Activated CD8-positive, alpha-beta memory T cell treated with anti-CD3 and anti-CD28 coated beads, Interleukin-2, amount 10 ng/mL, durations not matched to agents 7 days and 5 days (primary cell): ENCODE results near the gene GRIA1. TPM values are rescaled to one million over a fixed set of nuclear protein-coding genes. Genes with fewer than 3 reads are reported as not detected.

Experiments
- ATAC-seq: fragments of 150-1000 bp; cut with Tn5 transposase; one replicate; pipeline ENCODE4 v1.10.0; 2021; ENCODE audit warnings: moderate library complexity
- CTCF ChIA-PET: fragments of 350-600 bp; sonication (Branson Sonifier 250); formaldehyde crosslinking; loops from one replicate; lab custom pipeline; 2021; ENCODE audit warnings: antibody characterized with exemption; lab: Charles Lee
- DNase-seq: peaks from one replicate; pipeline ENCODE4 v3.0.0-alpha.2; 2020
- H3K27ac Mint-ChIP-seq: one replicate; pipeline ENCODE4 v1.8.0; 2021; ENCODE audit warnings: mild to moderate bottlenecking, mixed read lengths
- H3K27me3 Mint-ChIP-seq: one replicate; pipeline ENCODE4 v1.8.0; 2021; ENCODE audit warnings: mixed read lengths
- H3K36me3 Mint-ChIP-seq: one replicate; pipeline ENCODE4 v1.8.0; 2021; ENCODE audit warnings: mild to moderate bottlenecking, mixed read lengths
- H3K4me1 Mint-ChIP-seq: one replicate; pipeline ENCODE4 v1.8.0; 2021; ENCODE audit warnings: mixed read lengths
- H3K4me3 Mint-ChIP-seq: one replicate; pipeline ENCODE4 v1.8.0; 2021; ENCODE audit warnings: mild to moderate bottlenecking, moderate library complexity, mixed read lengths
- H3K9me3 Mint-ChIP-seq: one replicate; pipeline ENCODE4 v1.8.0; 2022; ENCODE audit warnings: low read depth, mixed read lengths
- total RNA-seq, 2 experiments: library from RNA; stranded (reverse); gene quantifications; one replicate each; pipeline ENCODE4 v1.2.3, GENCODE V29; 2021

The GRIA1 gene
- total RNA-seq, 2 experiments from 2014 or later = not detected

DNA sequence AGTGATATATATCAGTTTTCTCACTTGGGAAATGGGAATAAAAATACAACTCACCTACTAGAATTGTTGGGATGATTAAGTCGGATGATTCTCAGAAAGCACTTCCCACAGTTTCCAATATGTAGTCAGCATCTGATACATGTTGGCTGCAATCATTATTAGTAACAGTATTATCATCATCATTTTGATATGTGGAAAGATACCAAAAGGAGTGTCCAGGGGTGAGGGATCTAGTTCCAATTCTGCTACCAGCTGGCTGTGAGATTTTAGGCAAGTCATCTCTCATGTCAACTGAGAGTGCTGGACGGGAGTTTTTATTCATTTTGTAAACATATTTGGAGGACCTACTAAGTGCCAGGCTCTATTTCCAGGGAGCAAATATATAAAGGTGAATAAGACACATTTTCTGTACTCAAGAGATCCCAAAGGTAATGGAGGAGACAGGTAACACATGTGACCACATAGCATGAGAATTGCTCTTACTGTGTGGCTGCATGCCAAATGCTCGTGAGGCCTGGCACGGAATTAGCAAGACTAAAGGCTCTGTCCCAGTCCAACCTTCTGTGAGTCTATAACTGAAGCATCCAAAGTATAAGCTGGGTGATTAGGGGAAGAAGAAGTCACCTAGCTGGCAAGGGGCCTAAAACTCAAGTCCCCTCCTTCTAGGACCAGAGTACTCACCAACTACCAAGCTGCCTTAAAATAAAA is 83.0 kb downstream of the GRIA1 start:
- Mint-ChIP-seq H3K36me3 (no peaks in the 10 kb centered on the region), H3K9me3 (no peaks in the 10 kb centered on the region), H3K27ac (no peak overlapping the region), H3K27me3 (no peaks in the 10 kb centered on the region), H3K4me3 (no peak overlapping the region), H3K4me1 (no peaks in the 10 kb centered on the region)
- no peak for DNase-seq
- CTCF ChIA-PET = no interaction called here
- ATAC-seq = no peak

DNA sequence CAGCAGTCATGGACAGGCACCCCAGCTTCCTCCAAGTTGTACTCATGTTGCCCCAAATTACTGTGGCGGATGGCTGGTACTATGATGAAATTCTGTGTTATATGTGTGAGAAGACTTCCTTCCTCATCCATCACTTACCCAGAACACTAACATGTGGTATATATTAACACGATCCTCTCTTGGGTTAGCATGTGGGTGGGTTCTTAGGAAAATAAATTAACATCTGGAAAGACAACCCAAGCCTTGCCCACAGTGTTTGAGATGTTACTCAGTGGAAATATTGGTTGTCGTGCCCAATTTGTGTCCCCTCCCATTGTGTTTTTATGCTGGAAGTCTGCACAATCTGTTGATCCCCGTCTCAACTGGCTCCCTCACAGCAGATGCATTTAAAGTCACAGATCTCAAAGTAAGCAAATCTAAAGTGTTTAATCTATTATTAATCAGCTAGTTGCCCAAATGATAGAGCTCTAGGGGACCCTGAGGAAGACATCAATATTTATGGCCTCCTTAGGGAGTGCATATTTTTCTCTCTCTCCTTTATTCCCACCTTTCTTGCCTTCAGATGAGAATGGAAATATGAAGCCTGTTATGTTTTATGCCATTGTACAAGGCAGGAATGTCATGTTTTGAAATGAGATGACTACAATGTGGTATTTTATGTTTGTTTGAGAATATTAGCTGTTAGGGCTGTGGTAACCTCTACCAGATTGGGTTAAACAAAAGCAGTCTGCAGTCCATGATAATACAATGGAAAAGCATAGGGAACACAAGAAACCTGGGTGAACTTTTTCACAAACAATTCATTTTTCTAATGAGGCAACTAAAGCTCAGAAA is 93.9 kb downstream of the GRIA1 start:
- Mint-ChIP-seq H3K4me1 (no peaks in the 10 kb centered on the region), H3K9me3 (no peaks in the 10 kb centered on the region), H3K4me3 (no peak overlapping the region), H3K27ac (no peak overlapping the region), H3K27me3 (no peaks in the 10 kb centered on the region), H3K36me3 (no peaks in the 10 kb centered on the region)
- CTCF ChIA-PET = interaction anchor here (0.9 kb wide), 1 partner anchor 10 kb away, joined by 3 read pairs; no protein-coding TSS in a partner anchor
- DNase-seq (no peak), ATAC-seq (no peak)

DNA sequence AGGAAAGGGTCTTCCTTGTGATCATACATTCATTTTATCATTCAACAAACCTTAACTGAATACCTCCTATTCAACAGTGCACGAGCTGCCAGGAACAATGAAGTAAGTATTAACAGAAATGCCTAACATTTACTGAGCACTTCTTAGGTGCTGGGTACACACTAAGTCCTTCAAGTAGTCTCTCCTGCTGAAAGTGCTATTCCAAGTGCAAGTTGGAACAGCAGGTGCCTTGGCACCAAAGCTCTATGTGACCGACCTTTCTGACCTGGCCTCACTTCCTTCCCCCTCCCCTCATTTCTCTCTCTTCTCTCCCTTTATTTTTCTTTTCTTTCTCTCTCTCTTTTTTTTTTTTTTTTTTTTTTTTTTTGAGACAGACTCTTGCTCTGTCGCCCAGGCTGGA is 94.5 kb downstream of the GRIA1 start:
- DNase-seq (no peak), ATAC-seq (no peak)
- Mint-ChIP-seq H3K27ac (no peak overlapping the region), H3K36me3 (no peaks in the 10 kb centered on the region), H3K4me1 (no peaks in the 10 kb centered on the region), H3K4me3 (no peak overlapping the region), H3K9me3 (no peaks in the 10 kb centered on the region), H3K27me3 (no peaks in the 10 kb centered on the region)
- CTCF ChIA-PET = interaction anchor here (0.9 kb wide), 1 partner anchor 11 kb away, joined by 3 read pairs; no protein-coding TSS in a partner anchor

DNA sequence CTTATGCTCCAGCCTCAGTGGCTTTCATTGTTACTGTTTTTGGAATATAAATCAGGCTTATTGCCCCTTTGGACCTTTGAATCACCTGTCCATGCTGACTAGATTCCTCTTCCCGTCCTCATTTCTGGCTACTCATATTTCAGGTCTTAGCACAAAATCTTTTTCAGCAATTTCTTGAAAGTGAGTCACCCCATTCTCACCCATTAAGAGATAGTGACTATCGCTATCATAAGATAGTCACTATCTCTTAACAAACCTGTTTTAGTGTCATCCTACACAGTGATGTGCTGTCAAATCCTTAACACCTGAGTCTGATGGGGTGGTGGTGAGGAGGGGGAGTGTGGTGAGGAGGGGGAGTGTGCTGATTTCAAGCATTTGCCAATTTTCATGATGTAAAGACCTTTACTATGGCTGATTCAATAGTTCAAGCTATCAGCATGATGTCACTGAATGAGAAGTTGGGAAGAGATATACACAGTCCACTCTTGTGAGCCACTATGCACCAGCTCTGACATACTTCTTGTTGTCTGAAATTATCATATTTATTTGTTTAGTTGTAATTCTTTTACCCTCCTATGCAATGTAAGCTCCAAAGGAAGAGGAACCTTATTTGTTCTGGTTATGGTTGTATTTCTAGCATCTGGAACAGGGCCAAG is 95.3 kb downstream of the GRIA1 start:
- no peaks in the 10 kb centered on the region for H3K36me3 Mint-ChIP-seq
- no peak overlapping the region for H3K27ac Mint-ChIP-seq
- no peaks in the 10 kb centered on the region for H3K9me3 Mint-ChIP-seq
- no peaks in the 10 kb centered on the region for H3K27me3 Mint-ChIP-seq
- H3K4me1 Mint-ChIP-seq = no peaks in the 10 kb centered on the region
- ATAC-seq = no peak
- H3K4me3 Mint-ChIP-seq = no peak overlapping the region
- DNase-seq = no peak
- CTCF ChIA-PET = interaction anchor here (0.9 kb wide), 1 partner anchor 11 kb away, joined by 3 read pairs; no protein-coding TSS in a partner anchor

DNA sequence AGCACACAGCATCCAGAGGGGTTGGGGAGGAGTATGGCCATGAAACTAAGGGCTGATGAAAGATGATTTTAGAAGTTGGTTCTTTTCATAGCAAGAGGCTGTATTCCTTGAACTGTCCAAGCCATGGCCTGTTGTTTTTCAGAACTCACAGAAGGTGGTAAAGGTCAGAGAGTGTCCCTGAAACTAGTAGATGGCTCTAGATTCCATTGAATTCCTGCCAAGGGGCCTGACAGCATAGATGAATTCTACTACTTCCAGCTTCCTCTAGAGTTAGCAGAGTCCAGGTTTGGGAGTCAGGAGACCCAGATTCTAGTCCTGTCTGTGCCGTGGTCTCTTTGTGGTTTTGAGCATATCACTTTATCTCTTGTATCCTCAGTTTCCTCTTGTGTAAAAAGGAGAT is 101.6 kb downstream of the GRIA1 start:
- Mint-ChIP-seq H3K9me3 (peaks cover 2% of the 10 kb centered on the region), H3K4me1 (no peaks in the 10 kb centered on the region), H3K27ac (no peak overlapping the region), H3K36me3 (no peaks in the 10 kb centered on the region), H3K4me3 (no peak overlapping the region), H3K27me3 (no peaks in the 10 kb centered on the region)
- DNase-seq = no peak
- no peak for ATAC-seq
- CTCF ChIA-PET = interaction anchor here (0.9 kb wide), 1 partner anchor 1040 kb away, joined by 3 read pairs; no protein-coding TSS in a partner anchor

DNA sequence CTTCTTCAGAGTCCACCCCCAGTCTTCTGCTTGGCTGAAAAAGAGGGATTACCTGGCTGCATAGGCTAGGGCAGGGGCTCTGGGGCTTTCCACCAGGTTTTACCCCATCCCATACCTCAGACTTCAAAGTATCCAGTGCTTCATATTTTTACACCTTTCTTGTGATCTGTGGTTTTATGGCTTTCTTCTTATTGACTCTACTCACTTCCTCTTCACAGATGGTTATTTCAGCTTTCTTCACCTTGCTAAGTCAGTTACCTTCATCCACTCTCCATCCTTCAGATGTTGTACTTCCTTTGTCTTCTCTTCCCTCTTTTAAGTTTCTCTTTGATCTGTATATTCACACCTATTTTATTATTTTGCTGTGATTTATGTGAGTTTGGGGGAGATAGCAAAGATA is 104.3 kb downstream of the GRIA1 start:
- Mint-ChIP-seq H3K36me3 (no peaks in the 10 kb centered on the region), H3K4me1 (no peaks in the 10 kb centered on the region), H3K27ac (no peak overlapping the region), H3K4me3 (no peak overlapping the region), H3K9me3 (peaks cover 2% of the 10 kb centered on the region), H3K27me3 (no peaks in the 10 kb centered on the region)
- CTCF ChIA-PET = no interaction called here
- no peak for DNase-seq
- no peak for ATAC-seq

DNA sequence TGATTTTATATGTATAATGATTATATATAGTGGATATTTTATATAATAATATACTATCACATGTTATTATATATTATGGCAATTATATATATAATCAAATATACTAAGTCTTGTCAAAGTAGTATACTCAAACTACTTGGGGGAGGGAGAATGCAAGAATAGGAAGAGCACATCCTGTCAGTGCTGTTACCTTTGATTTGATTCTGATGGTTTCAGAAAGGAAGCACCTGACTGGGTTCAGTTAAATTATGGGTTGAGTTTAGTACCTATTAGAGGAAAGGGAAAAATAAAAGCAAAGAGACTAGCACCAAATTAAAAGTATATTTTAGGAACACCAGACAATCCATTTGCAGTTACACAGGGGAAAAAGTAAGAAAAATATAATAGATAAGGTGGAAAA is 107.6 kb downstream of the GRIA1 start:
- ATAC-seq = no peak
- Mint-ChIP-seq H3K4me3 (no peak overlapping the region), H3K27ac (no peak overlapping the region), H3K9me3 (peaks cover 2% of the 10 kb centered on the region), H3K4me1 (no peaks in the 10 kb centered on the region), H3K27me3 (no peaks in the 10 kb centered on the region), H3K36me3 (no peaks in the 10 kb centered on the region)
- DNase-seq = no peak
- CTCF ChIA-PET = no interaction called here

DNA sequence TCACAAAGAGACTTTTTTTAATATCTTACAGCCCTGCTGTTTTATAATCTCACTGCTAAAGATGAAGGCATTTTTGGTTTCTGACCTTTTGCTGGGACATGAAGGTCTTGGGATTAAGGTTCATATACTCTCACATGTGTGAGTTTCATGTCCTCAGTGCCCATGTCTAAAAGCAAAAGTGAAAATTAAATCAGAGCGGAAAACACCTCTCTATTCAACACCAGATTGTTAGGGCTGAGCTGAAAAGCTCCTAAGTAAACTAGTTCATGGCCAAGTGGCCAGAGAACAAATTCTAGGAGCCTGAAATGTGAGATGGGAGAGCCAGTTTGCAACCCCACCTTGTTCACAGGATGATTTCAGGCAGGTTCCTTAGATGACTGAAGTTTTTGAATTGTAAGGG is 110.9 kb downstream of the GRIA1 start:
- CTCF ChIA-PET = no interaction called here
- no peaks in the 10 kb centered on the region for H3K36me3 Mint-ChIP-seq
- H3K4me1 Mint-ChIP-seq = no peaks in the 10 kb centered on the region
- ATAC-seq (no peak), DNase-seq (no peak)
- no peak overlapping the region for H3K27ac Mint-ChIP-seq
- no peaks in the 10 kb centered on the region for H3K9me3 Mint-ChIP-seq
- no peaks in the 10 kb centered on the region for H3K27me3 Mint-ChIP-seq
- no peak overlapping the region for H3K4me3 Mint-ChIP-seq

DNA sequence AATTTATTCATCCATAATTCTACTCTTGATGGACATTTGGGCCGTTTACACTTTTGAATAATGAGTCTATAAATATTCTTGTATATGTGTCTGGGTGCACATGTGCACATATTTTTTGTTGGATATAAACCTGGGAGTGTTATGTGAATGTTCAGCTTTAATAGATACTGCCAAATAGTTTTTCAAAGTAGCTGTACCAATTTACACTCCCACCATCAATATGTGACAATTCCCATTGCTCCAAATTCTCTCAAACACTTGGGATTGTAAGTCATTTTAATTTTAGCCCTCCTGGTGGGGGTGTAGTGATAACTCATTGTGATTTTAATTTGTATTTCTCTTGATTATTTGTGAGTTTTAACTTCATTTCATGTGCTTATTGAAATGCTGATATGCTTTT is 114.9 kb downstream of the GRIA1 start:
- no peak overlapping the region for H3K27ac Mint-ChIP-seq
- H3K27me3 Mint-ChIP-seq = peaks cover 2% of the 10 kb centered on the region
- DNase-seq (no peak), ATAC-seq (no peak)
- CTCF ChIA-PET = no interaction called here
- H3K4me3 Mint-ChIP-seq = no peak overlapping the region
- no peaks in the 10 kb centered on the region for H3K9me3 Mint-ChIP-seq
- H3K36me3 Mint-ChIP-seq = no peaks in the 10 kb centered on the region
- no peaks in the 10 kb centered on the region for H3K4me1 Mint-ChIP-seq

DNA sequence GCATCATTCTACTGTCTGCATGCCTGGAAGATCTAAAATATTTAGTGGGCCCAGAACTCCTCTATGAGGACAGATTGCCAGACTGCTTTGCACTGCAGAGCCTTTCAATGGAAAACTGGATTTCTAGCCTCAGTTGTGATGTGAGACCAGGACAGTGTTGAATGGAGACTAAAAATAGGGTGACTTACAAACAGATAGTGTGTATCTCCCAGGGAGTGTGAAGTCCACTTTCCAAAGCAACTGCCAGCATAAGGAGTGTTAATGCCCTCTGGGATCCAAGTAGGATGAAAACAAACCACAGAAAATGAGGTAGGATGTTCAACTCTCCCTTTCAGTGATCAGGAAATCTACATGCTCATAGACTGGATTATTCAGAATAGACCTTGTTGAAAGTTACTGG is 119.5 kb downstream of the GRIA1 start:
- H3K4me1 Mint-ChIP-seq = no peaks in the 10 kb centered on the region
- H3K27me3 Mint-ChIP-seq = peaks cover 2% of the 10 kb centered on the region
- no peak overlapping the region for H3K27ac Mint-ChIP-seq
- H3K4me3 Mint-ChIP-seq = no peak overlapping the region
- CTCF ChIA-PET = no interaction called here
- no peak for DNase-seq
- ATAC-seq = no peak
- no peaks in the 10 kb centered on the region for H3K36me3 Mint-ChIP-seq
- no peaks in the 10 kb centered on the region for H3K9me3 Mint-ChIP-seq

DNA sequence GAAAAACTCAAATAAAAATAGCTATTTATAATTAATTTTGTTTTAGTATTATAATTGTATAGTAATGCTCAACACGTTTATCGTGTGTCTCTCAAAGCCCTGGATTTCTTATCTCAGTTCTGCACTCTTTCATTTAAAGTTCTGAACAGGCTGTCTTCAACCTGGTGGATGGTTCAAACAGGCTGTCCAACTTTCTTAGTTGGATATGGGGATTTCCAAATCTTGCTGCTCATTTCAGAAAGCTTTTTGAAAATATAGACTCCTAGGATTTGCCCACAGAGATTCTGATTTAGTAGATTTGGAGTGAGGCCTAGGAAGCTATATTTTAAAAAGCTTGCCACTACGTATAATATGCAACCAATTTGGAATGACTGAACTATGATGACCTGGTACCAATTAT is 120.3 kb downstream of the GRIA1 start:
- Mint-ChIP-seq H3K4me1 (no peaks in the 10 kb centered on the region), H3K27me3 (peaks cover 2% of the 10 kb centered on the region)
- CTCF ChIA-PET = no interaction called here

DNA sequence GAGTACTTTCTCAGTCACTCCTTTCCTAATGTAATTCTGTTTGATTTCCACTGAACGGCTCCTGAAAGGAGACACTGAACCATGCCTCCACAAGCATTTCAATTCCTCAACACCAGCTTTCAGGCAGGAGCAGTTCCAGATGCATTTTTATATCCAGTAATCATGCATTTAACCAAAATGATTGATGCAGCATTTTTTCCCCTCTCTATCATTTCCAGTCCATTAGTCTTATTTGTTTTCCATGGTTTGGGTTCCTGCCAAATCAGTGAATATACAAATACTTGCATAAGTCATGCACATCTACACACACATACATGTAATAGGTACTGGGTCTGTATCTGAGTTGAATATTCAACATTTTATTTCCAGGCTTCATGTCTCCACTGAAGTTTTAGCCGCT is 122.7 kb downstream of the GRIA1 start:
- Mint-ChIP-seq H3K27ac (no peak overlapping the region), H3K27me3 (peaks cover 2% of the 10 kb centered on the region), H3K36me3 (no peaks in the 10 kb centered on the region), H3K9me3 (no peaks in the 10 kb centered on the region), H3K4me3 (no peak overlapping the region), H3K4me1 (no peaks in the 10 kb centered on the region)
- no peak for ATAC-seq
- CTCF ChIA-PET = no interaction called here
- DNase-seq = no peak

More for the DNA sequence above, 120.3 kb downstream of the GRIA1 start:
- H3K36me3 Mint-ChIP-seq = no peaks in the 10 kb centered on the region
- H3K27ac Mint-ChIP-seq = no peak overlapping the region
- H3K4me3 Mint-ChIP-seq = no peak overlapping the region
- DNase-seq (no peak), ATAC-seq (no peak)
- no peaks in the 10 kb centered on the region for H3K9me3 Mint-ChIP-seq

DNA sequence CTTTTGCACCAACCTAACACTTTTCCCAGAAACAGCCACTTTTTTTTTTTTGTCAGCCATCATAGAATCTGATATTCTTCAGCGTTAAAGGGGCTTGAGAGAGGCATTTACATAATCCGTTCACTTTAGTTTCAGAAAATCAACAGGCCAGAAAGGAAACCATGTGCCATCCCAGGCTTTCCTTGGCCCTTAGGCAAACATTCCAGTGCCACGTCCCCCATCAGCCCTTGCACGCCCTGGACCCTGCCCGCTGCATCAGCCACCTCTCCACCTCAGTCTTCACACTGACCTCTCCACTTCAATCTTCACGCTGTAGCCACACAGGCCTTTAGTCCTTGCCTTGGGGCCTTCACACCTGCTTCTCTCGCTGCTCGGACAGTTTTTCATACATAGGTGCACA is 123.2 kb downstream of the GRIA1 start:
- Mint-ChIP-seq H3K9me3 (no peaks in the 10 kb centered on the region), H3K27me3 (no peaks in the 10 kb centered on the region), H3K27ac (no peak overlapping the region), H3K36me3 (no peaks in the 10 kb centered on the region), H3K4me1 (no peaks in the 10 kb centered on the region), H3K4me3 (no peak overlapping the region)
- DNase-seq (no peak), ATAC-seq (no peak)
- CTCF ChIA-PET = no interaction called here
